ENCODE data around the gene HAPLN1.

DNA sequence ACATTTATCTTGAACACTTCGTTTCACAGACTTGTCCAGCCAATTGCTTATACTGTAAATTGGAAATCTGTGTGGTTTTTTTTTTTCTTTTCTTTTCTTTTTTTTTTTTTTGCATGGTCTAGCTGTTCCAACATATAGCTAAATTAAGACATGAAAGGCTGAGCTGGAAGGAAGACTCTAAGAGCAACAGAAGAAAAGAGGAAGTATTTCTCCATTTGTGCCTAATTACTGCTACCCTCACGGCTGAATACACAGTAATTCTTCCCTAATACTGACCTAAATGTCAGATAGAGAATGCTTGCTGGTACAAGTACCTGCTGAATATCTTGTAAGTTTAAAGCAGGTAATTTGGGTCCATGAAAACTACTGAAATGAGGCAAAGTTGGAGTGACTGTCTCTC, 11.0 kb upstream of the HAPLN1 start:
- TF ChIP-seq, protein P1, sequence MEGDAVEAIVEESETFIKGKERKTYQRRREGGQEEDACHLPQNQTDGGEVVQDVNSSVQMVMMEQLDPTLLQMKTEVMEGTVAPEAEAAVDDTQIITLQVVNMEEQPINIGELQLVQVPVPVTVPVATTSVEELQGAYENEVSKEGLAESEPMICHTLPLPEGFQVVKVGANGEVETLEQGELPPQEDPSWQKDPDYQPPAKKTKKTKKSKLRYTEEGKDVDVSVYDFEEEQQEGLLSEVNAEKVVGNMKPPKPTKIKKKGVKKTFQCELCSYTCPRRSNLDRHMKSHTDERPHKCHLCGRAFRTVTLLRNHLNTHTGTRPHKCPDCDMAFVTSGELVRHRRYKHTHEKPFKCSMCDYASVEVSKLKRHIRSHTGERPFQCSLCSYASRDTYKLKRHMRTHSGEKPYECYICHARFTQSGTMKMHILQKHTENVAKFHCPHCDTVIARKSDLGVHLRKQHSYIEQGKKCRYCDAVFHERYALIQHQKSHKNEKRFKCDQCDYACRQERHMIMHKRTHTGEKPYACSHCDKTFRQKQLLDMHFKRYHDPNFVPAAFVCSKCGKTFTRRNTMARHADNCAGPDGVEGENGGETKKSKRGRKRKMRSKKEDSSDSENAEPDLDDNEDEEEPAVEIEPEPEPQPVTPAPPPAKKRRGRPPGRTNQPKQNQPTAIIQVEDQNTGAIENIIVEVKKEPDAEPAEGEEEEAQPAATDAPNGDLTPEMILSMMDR (IDR thresholded peaks at IDR 0.05; ENCODE audit: low read length) = no peak
- TF ChIP-seq EZH2phosphoT487 (IDR thresholded peaks at IDR 0.05; ENCODE audit: low read length) = no peak
